Activated CD4-positive, alpha-beta T cell treated with anti-CD3 and anti-CD28 coated beads, Interleukin-2, amount 50 U/mL, for 4 hours (primary cell): Measurements from ENCODE around the gene TBC1D32.
"Not testable (repeated sequence)": the region's sequence is repeated elsewhere in the genome, so short reads cannot be mapped to it uniquely, and the experiment has no call there.

ENCODE experiments used
- DNase-seq, 2 experiments: peaks; one replicate each; pipeline ENCODE4 v3.0.0-alpha.2; 2020

The TBC1D32 gene

GRCh38 chr6:121334299-121335086 lies at the start of gene TBC1D32:
TBC1D32 (minus strand) TSS chr6:121334480; CDS start chr6:121334430, 50 bp downstream.
- DNase-seq = peak; percentile 80 to 84

- DNase-seq = no peak
These were observed 49.2 kb upstream of the TBC1D32 start for GRCh38 chr6:121383478-121383877.

- no peak for DNase-seq
These were observed 48.3 kb upstream of the TBC1D32 start for GRCh38 chr6:121382467-121383121.

- no peak for DNase-seq
These were observed 42.1 kb upstream of the TBC1D32 start for GRCh38 chr6:121376411-121376810.

GRCh38 chr6:121374219-121374618 lies 39.9 kb upstream of the TBC1D32 start:
- not testable (repeated sequence) for DNase-seq

GRCh38 chr6:121365536-121366521 lies 31.5 kb upstream of the TBC1D32 start:
- no peak for DNase-seq

- no peak for DNase-seq
These were observed 22.3 kb upstream of the TBC1D32 start for GRCh38 chr6:121356575-121356974.

GRCh38 chr6:121354764-121355163 lies 20.5 kb upstream of the TBC1D32 start:
- no peak for DNase-seq

GRCh38 chr6:121352941-121353340 lies 18.7 kb upstream of the TBC1D32 start:
- no peak for DNase-seq

- no peak for DNase-seq
These were observed 17.6 kb upstream of the TBC1D32 start for GRCh38 chr6:121351916-121352315.

- DNase-seq = no peak
These were observed 15.3 kb upstream of the TBC1D32 start for GRCh38 chr6:121349596-121349995.

- no peak for DNase-seq
These were observed 13.2 kb upstream of the TBC1D32 start for GRCh38 chr6:121347484-121347883.

GRCh38 chr6:121344539-121344938 lies 10.3 kb upstream of the TBC1D32 start:
- DNase-seq = no peak

GRCh38 chr6:121339639-121340226 lies 5.5 kb upstream of the TBC1D32 start:
- no peak for DNase-seq

GRCh38 chr6:121338956-121339355 lies 4.7 kb upstream of the TBC1D32 start:
- DNase-seq = no peak

GRCh38 chr6:121338366-121338765 lies 4.1 kb upstream of the TBC1D32 start:
- no peak for DNase-seq

- no peak for DNase-seq
These were observed 1.1 kb upstream of the TBC1D32 start for GRCh38 chr6:121335087-121336008.

- DNase-seq = not testable (repeated sequence)
These were observed 586 bp downstream of the TBC1D32 start for GRCh38 chr6:121333694-121334093.

GRCh38 chr6:121333196-121333595 lies 1.1 kb downstream of the TBC1D32 start:
- no peak for DNase-seq

- DNase-seq = no peak
These were observed 3.8 kb downstream of the TBC1D32 start for GRCh38 chr6:121330516-121330915.

- DNase-seq = no peak
These were observed 13.0 kb downstream of the TBC1D32 start for GRCh38 chr6:121321282-121321681.

GRCh38 chr6:121319603-121320002 lies 14.7 kb downstream of the TBC1D32 start:
- DNase-seq = no peak
